Kidney epithelial cell (primary cell): ENCODE data around the gene KRTAP2-1. TPM values are rescaled to one million over a fixed set of nuclear protein-coding genes. Genes with fewer than 3 reads are reported as not detected.
"Not testable (repeated sequence)": the region's sequence is repeated elsewhere in the genome, so short reads cannot be mapped to it uniquely, and the experiment has no call there.

Experiments used
- DNase-seq: peaks from one replicate; pipeline ENCODE4 v3.0.0-alpha.2; 2010; ENCODE audit warnings: low read depth
- H3K27me3 ChIP-seq: 2 replicates; pipeline ENCODE4 v1.6.0; 2011; ENCODE audit warnings: low read length; ENCODE audit not compliant: control insufficient read depth, insufficient read depth
- H3K36me3 ChIP-seq: 2 replicates; pipeline ENCODE4 v1.5.1; 2011; ENCODE audit warnings: low read length; ENCODE audit not compliant: control insufficient read depth, insufficient read depth
- H3K4me3 ChIP-seq: 2 replicates; pipeline ENCODE4 v1.5.1; 2011; ENCODE audit warnings: low read depth, mild to moderate bottlenecking, control low read depth, low read length
- total RNA-seq: library from RNA; depleted of rRNA; stranded (reverse); fragments of >200 nt; gene quantifications from 2 replicates; pipeline ENCODE4 v1.2.3, GENCODE V29; 2015
- TF ChIP-seq, protein P1 (sequence below): IDR thresholded peaks from 2 replicates; pipeline ENCODE4 v1.5.1; 2011; ENCODE audit warnings: mild to moderate bottlenecking, moderate library complexity, low read length, control low read depth, inconsistent platforms; ENCODE audit not compliant: insufficient read depth, poor library complexity, severe bottlenecking

The KRTAP2-1 gene
- total RNA-seq, 1 donor from 2014 or later: not detected

DNA sequence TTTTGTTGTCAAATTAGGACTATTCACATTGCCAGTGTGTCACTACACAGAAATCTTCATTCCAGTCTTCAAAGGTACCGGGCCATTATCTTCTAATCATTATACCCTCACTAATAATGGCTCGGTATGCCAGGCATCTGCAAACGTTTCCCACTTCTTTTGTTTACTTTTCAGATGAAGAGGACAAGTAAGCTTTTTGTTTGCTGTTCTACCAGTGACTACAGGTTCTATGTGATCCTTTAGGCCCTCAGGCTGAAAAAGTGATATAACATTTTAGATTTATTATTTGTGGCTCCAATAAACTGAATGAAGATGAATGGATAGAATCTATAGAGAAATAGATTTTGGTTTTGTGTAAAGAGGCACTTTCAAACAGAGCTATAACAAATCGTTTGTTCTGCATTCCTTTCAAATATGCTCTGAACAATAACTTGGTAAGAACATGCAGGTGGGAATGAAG lies 37.8 kb downstream of the KRTAP2-1 start:
- no peak for DNase-seq

DNA sequence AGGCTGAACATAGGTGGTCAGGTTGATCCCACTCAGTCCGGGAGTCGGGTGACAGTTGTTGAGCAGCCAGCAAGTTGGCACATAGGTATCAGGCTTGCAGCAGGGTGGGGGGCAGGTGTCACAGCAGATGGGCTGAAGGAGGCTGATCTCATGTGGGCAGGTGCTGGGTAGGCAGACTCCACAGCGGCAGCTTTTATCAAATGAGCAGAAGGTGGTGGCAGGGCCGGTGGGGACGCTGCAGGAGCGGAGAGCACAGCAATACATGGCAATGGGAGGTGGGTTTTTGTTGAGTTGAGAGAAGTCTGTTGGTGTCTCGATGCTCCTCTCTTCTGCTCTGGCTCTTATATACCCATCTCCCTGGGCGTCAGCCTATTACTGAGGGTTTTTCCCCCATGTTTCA lies 38.3 kb downstream of the KRTAP2-1 start, which contains the start of gene KRTAP3-1:
TSS of gene KRTAP3-1 (minus strand) at position 318 of the 400 bp plus-strand sequence. CDS start at position 264, 54 bp downstream.
- Histone ChIP-seq H3K36me3 (no peaks in the 10 kb centered on the region), H3K27me3 (no peaks in the 10 kb centered on the region), H3K4me3 (no peak within 1 kb of the TSS)
- no peak for DNase-seq
- TF ChIP-seq, protein P1, sequence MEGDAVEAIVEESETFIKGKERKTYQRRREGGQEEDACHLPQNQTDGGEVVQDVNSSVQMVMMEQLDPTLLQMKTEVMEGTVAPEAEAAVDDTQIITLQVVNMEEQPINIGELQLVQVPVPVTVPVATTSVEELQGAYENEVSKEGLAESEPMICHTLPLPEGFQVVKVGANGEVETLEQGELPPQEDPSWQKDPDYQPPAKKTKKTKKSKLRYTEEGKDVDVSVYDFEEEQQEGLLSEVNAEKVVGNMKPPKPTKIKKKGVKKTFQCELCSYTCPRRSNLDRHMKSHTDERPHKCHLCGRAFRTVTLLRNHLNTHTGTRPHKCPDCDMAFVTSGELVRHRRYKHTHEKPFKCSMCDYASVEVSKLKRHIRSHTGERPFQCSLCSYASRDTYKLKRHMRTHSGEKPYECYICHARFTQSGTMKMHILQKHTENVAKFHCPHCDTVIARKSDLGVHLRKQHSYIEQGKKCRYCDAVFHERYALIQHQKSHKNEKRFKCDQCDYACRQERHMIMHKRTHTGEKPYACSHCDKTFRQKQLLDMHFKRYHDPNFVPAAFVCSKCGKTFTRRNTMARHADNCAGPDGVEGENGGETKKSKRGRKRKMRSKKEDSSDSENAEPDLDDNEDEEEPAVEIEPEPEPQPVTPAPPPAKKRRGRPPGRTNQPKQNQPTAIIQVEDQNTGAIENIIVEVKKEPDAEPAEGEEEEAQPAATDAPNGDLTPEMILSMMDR: no peak

More for the DNA sequence above, 37.8 kb downstream of the KRTAP2-1 start:
- Histone ChIP-seq H3K36me3 (no peaks in the 10 kb centered on the region), H3K4me3 (no peak overlapping the region), H3K27me3 (no peaks in the 10 kb centered on the region)
- TF ChIP-seq, protein P1: no peak

DNA sequence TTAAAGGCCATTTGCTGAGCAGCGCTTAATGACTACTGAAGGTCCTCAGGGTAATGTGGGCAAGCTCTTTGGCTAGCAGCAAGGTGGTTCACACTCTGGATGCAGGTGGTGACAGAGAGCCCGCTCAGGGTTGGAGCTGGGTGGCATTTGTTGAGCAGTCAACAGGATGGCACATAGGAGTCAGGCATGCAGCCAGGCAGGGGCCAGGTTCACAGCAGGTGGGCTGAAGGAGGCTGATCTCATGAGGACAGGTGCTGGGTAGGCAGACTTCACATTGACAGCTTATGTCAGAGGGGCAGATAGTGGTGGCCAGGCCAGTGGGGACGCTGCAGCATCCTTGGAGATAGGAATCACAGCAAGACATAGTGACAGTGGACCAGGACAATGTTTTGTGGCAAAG lies 42.7 kb downstream of the KRTAP2-1 start:
- DNase-seq: no peak
- Histone ChIP-seq H3K27me3 (no peaks in the 10 kb centered on the region), H3K4me3 (no peak overlapping the region), H3K36me3 (no peaks in the 10 kb centered on the region)
- TF ChIP-seq, protein P1: no peak

DNA sequence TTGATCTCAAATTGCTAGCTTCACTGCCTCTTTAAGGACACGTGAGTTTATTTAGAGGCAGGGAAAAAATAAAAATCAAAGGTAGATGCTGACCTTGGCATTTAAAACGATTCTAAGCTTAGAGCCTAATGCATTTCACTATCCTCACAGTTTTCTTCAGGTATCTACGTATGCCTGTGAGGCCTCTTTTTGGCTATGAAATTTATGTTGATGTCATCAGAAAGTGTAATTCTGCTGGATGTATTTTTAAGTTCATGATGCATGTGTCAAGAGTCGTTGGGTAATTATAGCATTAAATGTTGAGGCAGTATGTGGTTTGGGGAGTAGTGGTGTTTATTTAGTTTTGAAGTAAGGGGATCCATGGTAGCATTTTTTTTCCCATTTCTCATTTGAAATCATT lies 43.2 kb downstream of the KRTAP2-1 start:
- TF ChIP-seq, protein P1: no peak
- Histone ChIP-seq H3K4me3 (no peak overlapping the region), H3K27me3 (no peaks in the 10 kb centered on the region), H3K36me3 (no peaks in the 10 kb centered on the region)
- DNase-seq: no peak

DNA sequence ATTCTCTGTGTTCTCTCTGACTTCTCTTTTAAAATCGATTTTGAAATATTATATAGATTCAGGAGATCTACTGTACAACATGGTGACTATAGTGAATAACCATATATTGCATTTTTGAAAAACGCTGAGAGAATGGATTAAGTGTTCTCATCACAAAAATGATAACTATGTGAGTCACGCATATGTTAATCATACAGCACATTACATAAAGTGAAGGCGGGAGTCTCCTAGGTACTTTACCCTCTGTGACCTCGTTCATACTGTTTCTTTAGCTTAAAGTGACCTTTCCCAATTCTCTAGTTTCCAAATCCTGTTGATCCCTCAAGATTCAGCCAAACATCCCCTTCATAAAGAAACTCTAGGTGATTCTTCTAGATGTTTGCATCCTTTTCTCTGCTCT lies 44.3 kb downstream of the KRTAP2-1 start:
- no peak for DNase-seq
- Histone ChIP-seq H3K27me3 (no peaks in the 10 kb centered on the region), H3K4me3 (no peak overlapping the region), H3K36me3 (no peaks in the 10 kb centered on the region)
- TF ChIP-seq, protein P1: no peak

DNA sequence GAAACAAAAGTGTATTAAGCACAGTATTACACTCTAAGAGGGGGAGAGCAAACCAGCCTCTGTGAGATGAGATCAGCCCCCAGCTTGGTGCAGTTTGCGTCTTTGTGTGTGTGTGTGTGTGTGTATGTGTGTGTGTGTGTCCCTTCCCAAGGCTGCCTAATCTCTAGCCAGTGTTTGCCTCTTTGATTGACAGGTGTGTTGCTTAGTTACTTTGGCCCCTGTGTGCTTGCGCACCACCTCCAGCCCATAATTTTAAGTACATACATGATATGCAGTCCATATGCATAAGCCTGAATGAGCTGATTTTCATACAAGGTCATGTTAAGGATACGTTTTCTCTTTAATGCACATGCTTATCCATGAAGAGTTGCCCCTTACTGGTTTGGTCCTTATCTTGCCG lies 45.3 kb downstream of the KRTAP2-1 start:
- DNase-seq: no peak
- H3K36me3 ChIP-seq: no peaks in the 10 kb centered on the region
- no peak overlapping the region for H3K4me3 ChIP-seq
- no peaks in the 10 kb centered on the region for H3K27me3 ChIP-seq
- TF ChIP-seq, protein P1: no peak

DNA sequence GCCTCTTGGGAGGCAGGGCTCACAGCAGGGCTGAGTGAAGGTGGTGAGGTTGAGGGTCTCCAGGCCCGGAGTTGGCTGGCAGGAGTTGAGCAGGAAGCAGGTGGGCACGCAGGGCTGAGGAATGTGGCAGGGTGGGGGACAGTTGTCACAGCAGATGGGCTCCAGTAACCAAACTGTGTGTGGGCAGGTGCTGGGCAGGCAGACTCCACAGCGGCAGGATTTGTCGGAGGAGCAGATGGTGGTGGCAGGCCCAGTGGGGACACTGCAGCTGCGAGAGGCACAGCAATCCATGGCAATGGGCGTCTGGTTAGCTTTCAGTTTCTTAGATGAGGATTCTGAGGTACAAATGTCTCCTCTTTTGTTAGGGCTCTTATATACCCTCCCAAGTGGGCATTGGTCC lies 47.6 kb downstream of the KRTAP2-1 start, which contains the start of gene KRTAP3-2:
TSS of gene KRTAP3-2 (minus strand) at position 344 of the 400 bp plus-strand sequence. CDS start at position 291, 53 bp downstream.
- not testable (repeated sequence) for H3K36me3 ChIP-seq, H3K4me3 ChIP-seq, DNase-seq, H3K27me3 ChIP-seq
